ENCODE data around the gene GPR39. TPM values are rescaled to one million over a fixed set of nuclear protein-coding genes. Genes with fewer than 3 reads are reported as not detected.

Gene GPR39
- total and polyA plus RNA-seq, 12 donors = 0.04 TPM; not detected in 11

- WGBS, 2 donors = 69 to 70% methylated on average over 2 of the region's 2 CpGs
- H3K4me1 ChIP-seq = no peaks in the 10 kb centered on the region
- peaks cover 0 to 15% (median 5%) of the 10 kb centered on the region in 7 donors for H3K27me3 ChIP-seq
- H3K27ac ChIP-seq = no peak overlapping the region
- no peak for DNase-seq
- peaks cover 0 to 16% (median 0%) of the 10 kb centered on the region in 11 donors for H3K9me3 ChIP-seq
- TF ChIP-seq, protein P1, sequence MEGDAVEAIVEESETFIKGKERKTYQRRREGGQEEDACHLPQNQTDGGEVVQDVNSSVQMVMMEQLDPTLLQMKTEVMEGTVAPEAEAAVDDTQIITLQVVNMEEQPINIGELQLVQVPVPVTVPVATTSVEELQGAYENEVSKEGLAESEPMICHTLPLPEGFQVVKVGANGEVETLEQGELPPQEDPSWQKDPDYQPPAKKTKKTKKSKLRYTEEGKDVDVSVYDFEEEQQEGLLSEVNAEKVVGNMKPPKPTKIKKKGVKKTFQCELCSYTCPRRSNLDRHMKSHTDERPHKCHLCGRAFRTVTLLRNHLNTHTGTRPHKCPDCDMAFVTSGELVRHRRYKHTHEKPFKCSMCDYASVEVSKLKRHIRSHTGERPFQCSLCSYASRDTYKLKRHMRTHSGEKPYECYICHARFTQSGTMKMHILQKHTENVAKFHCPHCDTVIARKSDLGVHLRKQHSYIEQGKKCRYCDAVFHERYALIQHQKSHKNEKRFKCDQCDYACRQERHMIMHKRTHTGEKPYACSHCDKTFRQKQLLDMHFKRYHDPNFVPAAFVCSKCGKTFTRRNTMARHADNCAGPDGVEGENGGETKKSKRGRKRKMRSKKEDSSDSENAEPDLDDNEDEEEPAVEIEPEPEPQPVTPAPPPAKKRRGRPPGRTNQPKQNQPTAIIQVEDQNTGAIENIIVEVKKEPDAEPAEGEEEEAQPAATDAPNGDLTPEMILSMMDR (IDR thresholded peaks at IDR 0.05) = no peak
- no peak overlapping the region for H3K4me3 ChIP-seq
- ATAC-seq = no peak
- intact Hi-C loops (cut with DNase I) = no loop called here
- H3K36me3 ChIP-seq = no peaks in the 10 kb centered on the region
These were observed 8.8 kb upstream of the GPR39 start for GRCh38 chr2:132407784-132408183.

GRCh38 chr2:132412021-132412420 is 4.6 kb upstream of the GPR39 start:
- Histone ChIP-seq H3K36me3 (no peaks in the 10 kb centered on the region), H3K9me3 (peaks cover 0 to 3% (median 0%) of the 10 kb centered on the region in 11 donors), H3K4me1 (peaks cover 0 to 15% (median 11%) of the 10 kb centered on the region in 9 donors), H3K27me3 (peaks cover 0 to 42% (median 28%) of the 10 kb centered on the region in 7 donors), H3K27ac (no peak overlapping the region), H3K4me3 (no peak overlapping the region)
- TF ChIP-seq, protein P1 (IDR thresholded peaks at IDR 0.05) = no peak
- DNase-seq (no peak), ATAC-seq (no peak)
- WGBS, 2 donors = 67 to 82% methylated on average over 1 of the region's 1 CpG
- intact Hi-C loops (cut with DNase I) = no loop called here

DNA sequence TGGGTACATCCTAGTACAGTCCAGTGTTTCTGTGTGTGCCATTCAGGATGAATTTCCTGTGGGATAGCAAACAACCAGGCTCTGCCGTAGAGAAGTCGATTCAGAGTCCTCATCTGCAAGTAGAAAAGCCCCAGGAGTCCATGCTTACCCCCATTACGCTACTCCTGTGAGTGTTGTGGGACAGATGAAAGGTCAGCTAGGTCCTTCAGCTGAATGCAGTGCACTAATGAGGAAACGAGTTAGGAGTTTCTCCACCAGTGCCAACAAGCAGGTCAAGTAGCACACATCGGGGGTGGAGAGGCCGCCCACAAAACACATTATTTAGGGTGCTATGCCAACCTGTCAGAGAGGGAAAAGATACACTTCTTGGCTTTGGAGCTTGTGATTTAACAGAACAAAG is 2.5 kb upstream of the GPR39 start:
- WGBS, 2 donors = 87 to 89% methylated on average over 6 of the region's 6 CpGs
- TF ChIP-seq, protein P1 (IDR thresholded peaks at IDR 0.05) = no peak

GRCh38 chr2:132415256-132415914 is 1.2 kb upstream of the GPR39 start:
- Histone ChIP-seq H3K4me1 (peaks cover 0 to 15% (median 11%) of the 10 kb centered on the region in 9 donors), H3K36me3 (no peaks in the 10 kb centered on the region), H3K4me3 (peak overlapping the region in 9 of 10 donors; percentile 27 to 75 (median 57)), H3K27me3 (peaks cover 0 to 54% (median 32%) of the 10 kb centered on the region in 7 donors), H3K27ac (no peak overlapping the region), H3K9me3 (no peaks in the 10 kb centered on the region)
- TF ChIP-seq, protein P1 (IDR thresholded peaks at IDR 0.05) = no peak
- DNase-seq (no peak), ATAC-seq (peak in 2 of 8 donors; percentile 12 to 22)
- intact Hi-C loops (cut with DNase I) = no loop called here
- WGBS, 2 donors = 38 to 47% methylated on average over 9 of the region's 9 CpGs

More for the DNA sequence above, 2.5 kb upstream of the GPR39 start:
- no peak for DNase-seq
- Histone ChIP-seq H3K36me3 (no peaks in the 10 kb centered on the region), H3K27me3 (peaks cover 0 to 49% (median 32%) of the 10 kb centered on the region in 7 donors), H3K9me3 (no peaks in the 10 kb centered on the region), H3K4me3 (no peak overlapping the region), H3K27ac (no peak overlapping the region), H3K4me1 (peaks cover 0 to 15% (median 11%) of the 10 kb centered on the region in 9 donors)
- intact Hi-C loops (cut with DNase I) = no loop called here
- no peak for ATAC-seq

Measured in heart right ventricle (tissue), 16 donors.